Measurements from ENCODE around the gene FN3K.
"Not testable (repeated sequence)": the region's sequence is repeated elsewhere in the genome, so short reads cannot be mapped to it uniquely, and the experiment has no call there.

Gene FN3K

DNA sequence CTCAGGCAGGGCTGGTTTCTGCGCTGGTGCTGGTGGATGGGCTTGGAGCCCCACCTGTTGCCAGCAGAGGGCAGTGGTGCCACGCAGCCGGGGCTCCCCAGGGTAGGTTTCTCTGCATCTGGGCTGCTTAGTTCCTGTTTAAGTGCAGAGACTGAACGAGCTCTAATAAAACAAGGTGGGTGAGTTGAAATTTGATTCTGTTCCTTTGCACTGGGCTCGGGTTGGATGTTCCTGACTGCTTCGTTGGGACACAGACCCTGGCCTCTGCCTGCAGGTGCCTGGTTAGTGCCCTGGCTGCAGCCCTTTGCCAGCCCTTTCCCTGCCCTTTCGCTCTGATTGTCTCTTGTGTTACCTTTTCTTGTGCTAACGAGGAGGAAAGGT is 46.5 kb downstream of the FN3K start:
- TF ChIP-seq, protein P1, sequence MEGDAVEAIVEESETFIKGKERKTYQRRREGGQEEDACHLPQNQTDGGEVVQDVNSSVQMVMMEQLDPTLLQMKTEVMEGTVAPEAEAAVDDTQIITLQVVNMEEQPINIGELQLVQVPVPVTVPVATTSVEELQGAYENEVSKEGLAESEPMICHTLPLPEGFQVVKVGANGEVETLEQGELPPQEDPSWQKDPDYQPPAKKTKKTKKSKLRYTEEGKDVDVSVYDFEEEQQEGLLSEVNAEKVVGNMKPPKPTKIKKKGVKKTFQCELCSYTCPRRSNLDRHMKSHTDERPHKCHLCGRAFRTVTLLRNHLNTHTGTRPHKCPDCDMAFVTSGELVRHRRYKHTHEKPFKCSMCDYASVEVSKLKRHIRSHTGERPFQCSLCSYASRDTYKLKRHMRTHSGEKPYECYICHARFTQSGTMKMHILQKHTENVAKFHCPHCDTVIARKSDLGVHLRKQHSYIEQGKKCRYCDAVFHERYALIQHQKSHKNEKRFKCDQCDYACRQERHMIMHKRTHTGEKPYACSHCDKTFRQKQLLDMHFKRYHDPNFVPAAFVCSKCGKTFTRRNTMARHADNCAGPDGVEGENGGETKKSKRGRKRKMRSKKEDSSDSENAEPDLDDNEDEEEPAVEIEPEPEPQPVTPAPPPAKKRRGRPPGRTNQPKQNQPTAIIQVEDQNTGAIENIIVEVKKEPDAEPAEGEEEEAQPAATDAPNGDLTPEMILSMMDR (IDR thresholded peaks at IDR 0.05; ENCODE audit: borderline replicate concordance, control extremely low read depth, extremely low read depth, insufficient read depth, missing control alignments): peak; percentile 97
- in situ Hi-C loops (cut with MboI; ENCODE audit: low sequenced_read_pairs, unreplicated experiment): loop anchor here (10.0 kb wide), 1 partner anchor 143 kb away; no protein-coding TSS in a partner anchor
- peak; percentile 96 for DNase-seq (ENCODE audit: low spot score)

DNA sequence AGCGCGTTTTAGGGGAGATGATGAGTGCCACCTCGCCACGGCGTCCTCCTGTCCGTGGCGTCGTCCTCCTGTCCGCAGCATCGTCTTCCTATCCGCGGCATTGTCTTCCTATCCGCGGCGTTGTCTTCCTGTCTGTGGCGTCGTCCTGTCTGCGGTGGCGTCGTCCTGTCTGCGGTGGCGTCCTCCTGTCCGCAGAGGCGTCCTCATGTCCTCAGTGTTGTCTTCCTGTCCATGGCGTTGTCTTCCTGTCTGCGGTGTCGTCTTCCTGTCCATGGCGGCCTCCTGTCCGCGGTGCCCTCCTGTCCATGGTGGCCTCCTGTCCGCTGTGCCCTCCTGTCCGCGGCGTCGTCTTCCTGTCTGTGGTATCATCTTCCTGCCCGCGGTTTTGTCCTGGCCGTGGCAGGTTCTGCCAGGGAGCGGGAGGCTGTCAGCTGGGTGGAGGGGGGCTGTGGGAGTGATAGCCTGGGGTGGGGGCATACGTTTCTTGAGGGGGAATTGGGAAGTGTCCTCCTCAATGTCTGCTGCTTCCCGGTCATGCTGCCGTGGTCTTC is 47.3 kb downstream of the FN3K start:
- no peak for DNase-seq (ENCODE audit: low spot score)
- TF ChIP-seq, protein P1 (IDR thresholded peaks at IDR 0.05; ENCODE audit: borderline replicate concordance, control extremely low read depth, extremely low read depth, insufficient read depth, missing control alignments): no peak
- in situ Hi-C loops (cut with MboI; ENCODE audit: low sequenced_read_pairs, unreplicated experiment): loop anchor here (10.0 kb wide), 1 partner anchor 142 kb away; no protein-coding TSS in a partner anchor

DNA sequence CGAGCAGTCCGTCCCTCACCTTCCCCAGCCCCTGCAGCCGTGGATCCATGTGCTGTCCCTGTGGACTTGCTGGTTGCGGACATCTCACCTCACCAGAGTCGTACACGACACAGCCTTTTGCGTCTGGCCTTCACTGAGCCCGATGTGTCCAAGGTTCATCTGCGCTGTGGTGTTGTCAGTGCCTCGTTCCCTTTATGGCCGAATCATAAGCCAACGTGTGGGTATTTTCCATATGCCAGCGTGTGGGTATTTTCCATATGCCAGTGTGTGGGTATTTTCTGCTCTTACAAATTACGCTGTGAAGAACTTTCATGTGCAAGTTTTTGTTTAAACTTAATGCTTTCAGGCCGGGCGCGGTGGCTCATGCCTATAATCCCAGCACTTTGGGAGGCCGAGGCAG is 48.1 kb downstream of the FN3K start:
- no peak for DNase-seq (ENCODE audit: low spot score)
- in situ Hi-C loops (cut with MboI; ENCODE audit: low sequenced_read_pairs, unreplicated experiment): loop anchor here (10.0 kb wide), 1 partner anchor 141 kb away; no protein-coding TSS in a partner anchor
- TF ChIP-seq, protein P1 (IDR thresholded peaks at IDR 0.05; ENCODE audit: borderline replicate concordance, control extremely low read depth, extremely low read depth, insufficient read depth, missing control alignments): no peak

DNA sequence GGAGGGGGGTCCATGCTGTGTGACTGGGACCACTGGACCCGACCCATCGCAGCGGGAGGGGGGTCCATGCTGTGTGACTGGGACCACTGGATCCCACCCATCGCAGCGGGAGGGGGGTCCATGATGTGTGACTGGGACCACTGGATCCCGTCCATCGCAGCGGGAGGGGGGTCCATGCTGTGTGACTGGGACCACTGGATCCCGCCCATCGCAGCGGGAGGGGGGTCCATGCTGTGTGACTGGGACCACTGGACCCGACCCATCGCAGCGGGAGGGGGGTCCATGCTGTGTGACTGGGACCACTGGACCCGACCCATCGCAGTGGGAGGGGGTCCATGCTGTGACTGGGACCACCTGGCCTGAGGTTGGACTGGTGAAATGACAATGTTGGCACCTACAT is 50.2 kb downstream of the FN3K start:
- in situ Hi-C loops (cut with MboI; ENCODE audit: low sequenced_read_pairs, unreplicated experiment): loop anchor here (10.0 kb wide), 1 partner anchor 139 kb away; no protein-coding TSS in a partner anchor
- DNase-seq (ENCODE audit: low spot score): not testable (repeated sequence)

DNA sequence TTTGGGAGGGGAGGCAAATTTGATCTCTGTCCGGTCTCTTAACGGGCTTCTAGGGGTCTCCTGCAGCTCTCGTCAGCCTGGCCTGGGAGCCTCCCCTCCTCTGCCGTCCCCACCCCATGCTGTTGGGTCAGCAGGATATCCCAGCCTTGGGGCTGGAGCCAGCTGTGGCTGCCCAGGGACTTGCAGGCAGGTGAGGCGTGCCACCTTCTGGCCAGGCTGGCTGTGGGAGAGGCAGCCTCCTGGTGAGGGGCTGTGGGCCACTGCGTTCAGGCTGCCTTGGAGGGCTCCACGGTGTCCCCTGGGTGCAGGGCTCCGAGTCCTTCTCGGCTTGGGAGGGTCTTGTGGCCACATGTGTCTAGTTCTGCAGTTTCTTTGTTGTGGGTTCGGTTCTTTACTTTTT is 51.0 kb downstream of the FN3K start:
- in situ Hi-C loops (cut with MboI; ENCODE audit: low sequenced_read_pairs, unreplicated experiment): loop anchor here (10.0 kb wide), 1 partner anchor 138 kb away; no protein-coding TSS in a partner anchor
- TF ChIP-seq, protein P1 (IDR thresholded peaks at IDR 0.05; ENCODE audit: borderline replicate concordance, control extremely low read depth, extremely low read depth, insufficient read depth, missing control alignments): no peak
- no peak for DNase-seq (ENCODE audit: low spot score)

DNA sequence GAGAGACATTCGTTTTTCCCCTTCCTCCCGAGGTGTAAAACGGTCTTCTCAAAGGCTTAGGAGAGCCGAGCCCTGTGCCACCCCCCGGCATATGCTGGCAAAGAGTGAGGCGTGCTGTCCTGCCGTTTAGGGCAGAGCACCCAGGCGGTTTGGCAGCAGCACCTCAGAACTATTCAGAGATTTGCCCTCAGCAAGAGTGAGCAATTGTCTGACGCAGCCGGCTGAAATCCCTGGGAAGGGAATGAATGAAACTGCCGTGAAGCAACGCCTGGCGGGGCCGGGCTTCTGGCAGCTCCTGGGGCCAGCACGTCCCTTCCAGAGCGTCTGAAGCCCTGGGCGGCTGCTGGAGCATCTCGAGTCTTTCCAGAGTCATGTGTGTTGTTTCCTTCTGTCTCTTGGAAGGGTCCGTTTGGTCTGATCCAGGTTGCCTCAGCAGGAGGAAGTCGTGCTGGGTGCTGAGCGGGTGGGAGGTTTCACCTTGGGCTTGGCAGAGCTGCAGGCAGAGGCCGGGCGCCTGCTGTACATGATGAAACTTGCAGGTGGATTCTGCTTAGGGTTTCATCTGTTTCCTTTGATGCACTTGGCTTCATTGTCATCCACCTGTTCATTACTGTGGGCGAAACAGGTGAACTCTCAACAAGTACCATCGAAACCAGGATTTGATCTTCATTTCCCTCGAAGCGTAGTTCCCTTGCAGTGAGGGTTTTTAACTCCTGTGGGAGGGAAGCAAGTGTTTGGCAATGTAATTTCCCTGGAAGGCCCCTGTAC is 51.9 kb downstream of the FN3K start:
- in situ Hi-C loops (cut with MboI; ENCODE audit: low sequenced_read_pairs, unreplicated experiment): loop anchor here (10.0 kb wide), 1 partner anchor 138 kb away; no protein-coding TSS in a partner anchor

More for the DNA sequence above, 51.9 kb downstream of the FN3K start:
- no peak for DNase-seq (ENCODE audit: low spot score)
- TF ChIP-seq, protein P1 (IDR thresholded peaks at IDR 0.05; ENCODE audit: borderline replicate concordance, control extremely low read depth, extremely low read depth, insufficient read depth, missing control alignments): no peak

All from GM13976 (cell line).